SK-N-MC (cell line): ENCODE data around the gene HOXB13.

Experiments used
- EZH2 ChIP-seq: fragments of 200-600 bp; sonication (generic); IDR thresholded peaks from one replicate; pipeline ENCODE4 v1.6.1; 2017; ENCODE audit warnings: antibody characterized with exemption
- POLR2AphosphoS5 ChIP-seq: IDR thresholded peaks from 2 replicates; pipeline ENCODE4 v1.6.1; 2012; ENCODE audit warnings: mild to moderate bottlenecking, low read depth, low read length, borderline replicate concordance

DNA sequence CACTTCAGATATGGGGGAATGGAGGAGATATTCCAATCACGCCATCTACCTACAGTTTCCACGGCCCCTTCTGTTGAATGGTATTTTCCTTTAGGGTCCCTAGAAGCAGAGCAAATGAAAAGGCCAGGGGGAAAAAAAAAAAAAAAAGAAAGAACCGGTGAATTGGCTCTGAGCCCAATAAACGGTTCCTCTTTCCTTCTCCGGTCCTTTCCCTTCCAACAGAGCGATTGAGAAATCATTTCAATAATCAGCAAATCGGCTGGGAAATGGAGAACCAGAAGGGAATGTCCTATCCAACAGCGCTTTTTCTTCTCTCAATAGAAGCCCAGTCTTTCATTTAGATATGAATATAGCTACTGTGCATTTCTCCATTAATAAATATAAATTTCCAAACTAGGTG lies 26.8 kb upstream of the HOXB13 start:
- TF ChIP-seq EZH2 (no peak), POLR2AphosphoS5 (no peak)
